Stimulated activated CD8-positive, alpha-beta memory T cell treated with anti-CD3 and anti-CD28 coated beads, Interleukin-12 subunit alpha, Interleukin-12 subunit beta, amount 100 ng/mL, for 4 hours (primary cell): ENCODE results near the gene DCAF11.
A peak's percentile ranks its signal among the peaks of the same experiment; 100 is the strongest.

ENCODE experiments used
- DNase-seq: peaks from one replicate; pipeline ENCODE4 v3.0.0-alpha.2; 2020; ENCODE audit warnings: low read depth

The DCAF11 gene

GRCh38 chr14:24121210-24121609 lies 6.6 kb downstream of the DCAF11 start:
- no peak for DNase-seq

- DNase-seq, result no peak
These were observed 7.8 kb downstream of the DCAF11 start for GRCh38 chr14:24122416-24122815.

GRCh38 chr14:24122898-24123297 lies 8.3 kb downstream of the DCAF11 start:
- DNase-seq, result no peak

- no peak for DNase-seq
These were observed 9.1 kb downstream of the DCAF11 start for GRCh38 chr14:24123424-24124417.

GRCh38 chr14:24126939-24127338 lies 12.4 kb downstream of the DCAF11 start:
- DNase-seq, result no peak

- DNase-seq, result no peak
These were observed 13.1 kb downstream of the DCAF11 start for GRCh38 chr14:24127673-24128072.

- no peak for DNase-seq
These were observed 14.9 kb downstream of the DCAF11 start for GRCh38 chr14:24129410-24129998.

GRCh38 chr14:24130380-24130716 lies 15.8 kb downstream of the DCAF11 start, which contains the start of gene FITM1:
FITM1 (plus strand) TSS chr14:24130659; CDS start chr14:24131564, 905 bp downstream.
- DNase-seq, result no peak

- no peak for DNase-seq
These were observed 16.4 kb downstream of the DCAF11 start for GRCh38 chr14:24130717-24131548.

- no peak for DNase-seq
These were observed 17.0 kb downstream of the DCAF11 start for GRCh38 chr14:24131549-24131966.

GRCh38 chr14:24132061-24132685 lies 17.6 kb downstream of the DCAF11 start:
- no peak for DNase-seq

- DNase-seq, result no peak
These were observed 18.4 kb downstream of the DCAF11 start for GRCh38 chr14:24132976-24133375.

- DNase-seq, result no peak
These were observed 19.2 kb downstream of the DCAF11 start for GRCh38 chr14:24133735-24134134.

- no peak for DNase-seq
These were observed 20.9 kb downstream of the DCAF11 start for GRCh38 chr14:24135584-24135833.

GRCh38 chr14:24135834-24136683 lies 21.5 kb downstream of the DCAF11 start, which contains the start of gene PSME1:
PSME1 (plus strand) TSS chr14:24136194; CDS start chr14:24136263, 69 bp downstream.
- DNase-seq, result peak; percentile 90

- no peak for DNase-seq
These were observed 22.3 kb downstream of the DCAF11 start for GRCh38 chr14:24136684-24137528.

- no peak for DNase-seq
These were observed 23.2 kb downstream of the DCAF11 start for GRCh38 chr14:24137529-24138395.

- no peak for DNase-seq
These were observed 24.1 kb downstream of the DCAF11 start for GRCh38 chr14:24138396-24139271.
